Central memory CD8-positive, alpha-beta T cell (primary cell): ENCODE measurements around the gene EXOC4.
A peak's percentile ranks its signal among the peaks of the same experiment; 100 is the strongest.

Experiments
- ATAC-seq: fragments of 150-1000 bp; cut with Tn5 transposase; replicated peaks from 2 replicates; pipeline ENCODE4 v1.10.0; 2022; ENCODE audit warnings: mild to moderate bottlenecking, moderate FRiP score, moderate number of reproducible peaks; ENCODE audit not compliant: poor library complexity, severe bottlenecking; ENCODE audit errors: extremely low read depth
- DNase-seq, 2 donors: peaks; one replicate each; pipeline ENCODE4 v3.0.0; 2021; ENCODE audit warnings: low spot score in 2 of 2
- H3K27ac Mint-ChIP-seq: one replicate; pipeline ENCODE4 v1.8.0; 2022; ENCODE audit warnings: low read depth, mild to moderate bottlenecking, moderate library complexity, mixed read lengths
- H3K27me3 Mint-ChIP-seq: one replicate; pipeline ENCODE4 v1.8.0; 2022; ENCODE audit warnings: mixed read lengths
- H3K36me3 Mint-ChIP-seq: one replicate; pipeline ENCODE4 v1.8.0; 2022; ENCODE audit warnings: mild to moderate bottlenecking, moderate library complexity, mixed read lengths; ENCODE audit not compliant: insufficient read depth
- H3K4me1 Mint-ChIP-seq: one replicate; pipeline ENCODE4 v1.8.0; 2022; ENCODE audit warnings: mixed read lengths
- H3K4me3 Mint-ChIP-seq: one replicate; pipeline ENCODE4 v1.8.0; 2022; ENCODE audit warnings: mild to moderate bottlenecking, moderate library complexity, mixed read lengths
- H3K9me3 Mint-ChIP-seq: one replicate; pipeline ENCODE4 v1.8.0; 2022; ENCODE audit warnings: mixed read lengths

Gene EXOC4

GRCh38 chr7:133591704-133592340 is 338.9 kb downstream of the EXOC4 start:
- H3K4me1 Mint-ChIP-seq, result no peaks in the 10 kb centered on the region
- ATAC-seq, result no peak
- no peak overlapping the region for H3K27ac Mint-ChIP-seq

GRCh38 chr7:133593561-133593960 is 340.7 kb downstream of the EXOC4 start:
- Mint-ChIP-seq H3K4me1 (no peaks in the 10 kb centered on the region), H3K4me3 (no peak overlapping the region), H3K27ac (no peak overlapping the region), H3K36me3 (peaks cover 12% of the 10 kb centered on the region), H3K9me3 (no peaks in the 10 kb centered on the region), H3K27me3 (no peaks in the 10 kb centered on the region)
- DNase-seq (no peak), ATAC-seq (no peak)

More at GRCh38 chr7:133591704-133592340, 338.9 kb downstream of the EXOC4 start:
- Mint-ChIP-seq H3K4me3 (no peak overlapping the region), H3K27me3 (no peaks in the 10 kb centered on the region), H3K9me3 (no peaks in the 10 kb centered on the region), H3K36me3 (peaks cover 11% of the 10 kb centered on the region)
- DNase-seq, result no peak

GRCh38 chr7:133601617-133602016 is 348.7 kb downstream of the EXOC4 start:
- Mint-ChIP-seq H3K27me3 (no peaks in the 10 kb centered on the region), H3K36me3 (peaks cover 2% of the 10 kb centered on the region), H3K9me3 (no peaks in the 10 kb centered on the region), H3K27ac (no peak overlapping the region), H3K4me3 (no peak overlapping the region), H3K4me1 (peaks cover 17% of the 10 kb centered on the region)
- DNase-seq (no peak), ATAC-seq (peak; percentile 14)

- no peak for DNase-seq
- ATAC-seq, result no peak
- Mint-ChIP-seq H3K9me3 (no peaks in the 10 kb centered on the region), H3K4me1 (peaks cover 17% of the 10 kb centered on the region), H3K27me3 (no peaks in the 10 kb centered on the region), H3K4me3 (no peak overlapping the region), H3K27ac (no peak overlapping the region), H3K36me3 (peaks cover 2% of the 10 kb centered on the region)
Observed at GRCh38 chr7:133602291-133602690, 349.4 kb downstream of the EXOC4 start.

GRCh38 chr7:133606991-133607390 is 354.1 kb downstream of the EXOC4 start:
- Mint-ChIP-seq H3K36me3 (no peaks in the 10 kb centered on the region), H3K27me3 (no peaks in the 10 kb centered on the region), H3K27ac (no peak overlapping the region), H3K9me3 (no peaks in the 10 kb centered on the region), H3K4me1 (peaks cover 7% of the 10 kb centered on the region), H3K4me3 (no peak overlapping the region)
- ATAC-seq (no peak), DNase-seq (no peak)

GRCh38 chr7:133609806-133610205 is 356.9 kb downstream of the EXOC4 start:
- no peaks in the 10 kb centered on the region for H3K36me3 Mint-ChIP-seq
- no peaks in the 10 kb centered on the region for H3K4me1 Mint-ChIP-seq
- no peak for DNase-seq
- ATAC-seq, result no peak
- H3K9me3 Mint-ChIP-seq, result no peaks in the 10 kb centered on the region
- no peaks in the 10 kb centered on the region for H3K27me3 Mint-ChIP-seq
- no peak overlapping the region for H3K4me3 Mint-ChIP-seq
- no peak overlapping the region for H3K27ac Mint-ChIP-seq

- no peak for ATAC-seq
- Mint-ChIP-seq H3K36me3 (no peaks in the 10 kb centered on the region), H3K4me1 (no peaks in the 10 kb centered on the region), H3K27ac (peak overlapping the region; percentile 17), H3K4me3 (no peak overlapping the region), H3K27me3 (no peaks in the 10 kb centered on the region), H3K9me3 (no peaks in the 10 kb centered on the region)
- DNase-seq, result no peak
Observed at GRCh38 chr7:133611955-133612354, 359.1 kb downstream of the EXOC4 start.

GRCh38 chr7:133613250-133613790 is 360.4 kb downstream of the EXOC4 start:
- Mint-ChIP-seq H3K36me3 (no peaks in the 10 kb centered on the region), H3K4me1 (no peaks in the 10 kb centered on the region), H3K4me3 (no peak overlapping the region), H3K27me3 (no peaks in the 10 kb centered on the region), H3K27ac (no peak overlapping the region), H3K9me3 (no peaks in the 10 kb centered on the region)
- DNase-seq (no peak), ATAC-seq (no peak)

GRCh38 chr7:133614251-133614650 is 361.4 kb downstream of the EXOC4 start:
- DNase-seq (no peak), ATAC-seq (no peak)
- no peaks in the 10 kb centered on the region for H3K36me3 Mint-ChIP-seq
- no peaks in the 10 kb centered on the region for H3K27me3 Mint-ChIP-seq
- no peaks in the 10 kb centered on the region for H3K9me3 Mint-ChIP-seq
- H3K4me1 Mint-ChIP-seq, result no peaks in the 10 kb centered on the region
- no peak overlapping the region for H3K27ac Mint-ChIP-seq
- no peak overlapping the region for H3K4me3 Mint-ChIP-seq

GRCh38 chr7:133618970-133619369 is 366.1 kb downstream of the EXOC4 start:
- ATAC-seq (no peak), DNase-seq (no peak)
- Mint-ChIP-seq H3K9me3 (no peaks in the 10 kb centered on the region), H3K27ac (no peak overlapping the region), H3K4me1 (no peaks in the 10 kb centered on the region), H3K27me3 (no peaks in the 10 kb centered on the region), H3K4me3 (no peak overlapping the region), H3K36me3 (peaks cover 3% of the 10 kb centered on the region)

GRCh38 chr7:133619491-133619890 is 366.6 kb downstream of the EXOC4 start:
- Mint-ChIP-seq H3K9me3 (no peaks in the 10 kb centered on the region), H3K27me3 (no peaks in the 10 kb centered on the region), H3K27ac (no peak overlapping the region), H3K4me3 (no peak overlapping the region), H3K36me3 (peaks cover 3% of the 10 kb centered on the region), H3K4me1 (no peaks in the 10 kb centered on the region)
- ATAC-seq (no peak), DNase-seq (no peak)

GRCh38 chr7:133623721-133624120 is 370.8 kb downstream of the EXOC4 start:
- Mint-ChIP-seq H3K9me3 (no peaks in the 10 kb centered on the region), H3K36me3 (peaks cover 5% of the 10 kb centered on the region), H3K4me1 (no peaks in the 10 kb centered on the region), H3K4me3 (no peak overlapping the region), H3K27me3 (no peaks in the 10 kb centered on the region), H3K27ac (no peak overlapping the region)
- no peak for DNase-seq
- ATAC-seq, result no peak

GRCh38 chr7:133625046-133625445 is 372.2 kb downstream of the EXOC4 start:
- ATAC-seq (no peak), DNase-seq (no peak)
- H3K9me3 Mint-ChIP-seq, result no peaks in the 10 kb centered on the region
- H3K36me3 Mint-ChIP-seq, result peaks cover 8% of the 10 kb centered on the region
- no peaks in the 10 kb centered on the region for H3K4me1 Mint-ChIP-seq
- no peak overlapping the region for H3K4me3 Mint-ChIP-seq
- no peaks in the 10 kb centered on the region for H3K27me3 Mint-ChIP-seq
- no peak overlapping the region for H3K27ac Mint-ChIP-seq
